Liver (tissue), 9 donors: Measurements from ENCODE around the gene SAT2. TPM values are rescaled to one million over a fixed set of nuclear protein-coding genes. Genes with fewer than 3 reads are reported as not detected.

Experiments used
- DNase-seq: peaks from one replicate; pipeline ENCODE4 v3.0.0-alpha.2; 2017; ENCODE audit warnings: low spot score
- H3K27ac ChIP-seq, 2 donors: one replicate each; pipeline ENCODE4 v1.7.0; 2013; ENCODE audit warnings: inconsistent platforms in 2 of 2, low read length in 2 of 2, control low read depth in 1 of 2, low read depth in 1 of 2, mild to moderate bottlenecking in 1 of 2
- H3K27me3 ChIP-seq, 4 donors: one replicate each; pipeline versions ENCODE4 v1.6.1 to v1.7.0; 2013; ENCODE audit warnings: low read length in 3 of 4, inconsistent platforms in 1 of 4, mild to moderate bottlenecking in 1 of 4, moderate library complexity in 1 of 4; ENCODE audit not compliant: control insufficient read depth in 4 of 4, insufficient read depth in 4 of 4
- H3K36me3 ChIP-seq, 4 donors: one replicate each; pipeline versions ENCODE4 v1.6.1 to v1.7.0; 2013; ENCODE audit warnings: low read length in 3 of 4, mild to moderate bottlenecking in 3 of 4, low read depth in 1 of 4, moderate library complexity in 1 of 4; ENCODE audit not compliant: control insufficient read depth in 4 of 4, insufficient read depth in 3 of 4
- H3K4me1 ChIP-seq, 4 donors: one replicate each; pipeline versions ENCODE4 v1.6.1 to v1.7.0; 2013; ENCODE audit warnings: low read length in 3 of 4, mild to moderate bottlenecking in 3 of 4, moderate library complexity in 1 of 4; ENCODE audit not compliant: control insufficient read depth in 4 of 4, insufficient read depth in 4 of 4
- H3K4me3 ChIP-seq, 3 donors: one replicate each; pipeline versions ENCODE4 v1.6.1 to v1.7.0; 2013; ENCODE audit warnings: low read length in 3 of 3, control low read depth in 1 of 3, low read depth in 1 of 3, mild to moderate bottlenecking in 1 of 3
- H3K9ac ChIP-seq, 2 donors: one replicate each; pipeline ENCODE4 v1.7.0; 2013; ENCODE audit warnings: low read length in 2 of 2, mild to moderate bottlenecking in 2 of 2, moderate library complexity in 2 of 2, control low read depth in 1 of 2, low read depth in 1 of 2
- H3K9me3 ChIP-seq, 4 donors: one replicate each; pipeline versions ENCODE4 v1.6.1 to v1.7.0; 2013; ENCODE audit warnings: low read length in 3 of 4; ENCODE audit not compliant: control insufficient read depth in 4 of 4
- EGR1 ChIP-seq, 2 donors: IDR thresholded peaks; 2 replicates each; pipeline ENCODE4 v1.6.1; 2016 to 2018; ENCODE audit warnings: antibody characterized with exemption in 2 of 2, low read depth in 2 of 2
- FOXA1 ChIP-seq: IDR thresholded peaks from 2 replicates; pipeline ENCODE4 v1.6.1; 2016; ENCODE audit warnings: antibody characterized with exemption
- FOXA2 ChIP-seq: IDR thresholded peaks from 2 replicates; pipeline ENCODE4 v1.6.1; 2016; ENCODE audit warnings: antibody characterized with exemption
- GABPA ChIP-seq, 2 donors: IDR thresholded peaks in 1 of 2; conservative IDR thresholded peaks in 1 of 2; 2 replicates each; pipeline ENCODE4 v1.6.1; 2016; ENCODE audit warnings: antibody characterized with exemption in 2 of 2, mild to moderate bottlenecking in 1 of 2, moderate library complexity in 1 of 2
- HNF4A ChIP-seq, 2 donors: conservative IDR thresholded peaks; 2 replicates each; pipeline ENCODE4 v1.6.1; 2016; ENCODE audit warnings: antibody characterized with exemption in 2 of 2, mild to moderate bottlenecking in 2 of 2
- HNF4G ChIP-seq: IDR thresholded peaks from 2 replicates; pipeline ENCODE4 v1.6.1; 2016; ENCODE audit warnings: antibody characterized with exemption
- NR2F2 ChIP-seq: IDR thresholded peaks from 2 replicates; pipeline ENCODE4 v1.6.1; 2016; ENCODE audit warnings: antibody characterized with exemption
- RAD21 ChIP-seq, 2 donors: IDR thresholded peaks; 2 replicates each; pipeline ENCODE4 v1.6.1; 2016; ENCODE audit warnings: antibody characterized with exemption in 2 of 2, mild to moderate bottlenecking in 2 of 2
- RXRA ChIP-seq, 2 donors: IDR thresholded peaks; 2 replicates each; pipeline ENCODE4 v1.6.1; 2017 to 2018; ENCODE audit warnings: antibody characterized with exemption in 2 of 2, mild to moderate bottlenecking in 1 of 2
- SP1 ChIP-seq: IDR thresholded peaks from 2 replicates; pipeline ENCODE4 v1.6.1; 2018; ENCODE audit warnings: antibody characterized with exemption, mild to moderate bottlenecking
- YY1 ChIP-seq: IDR thresholded peaks from 2 replicates; pipeline ENCODE4 v1.6.1; 2016; ENCODE audit warnings: antibody characterized with exemption, mild to moderate bottlenecking
- WGBS: extraction: QIAGEN DNeasy Blood & Tissue Kit; methylation state at CpG from one replicate; pipeline ENCODE4 v1.1.7; 2013; 5-methylcytosine and 5-hydroxymethylcytosine counted together
- polyA plus RNA-seq, 2 donors: library from polyadenylated mRNA; stranded (reverse) in 1 of 2; unstranded in 1 of 2; fragments of 200-250 nt in 1 of 2; fragments of >200 nt in 1 of 2; fragmentation: Nextera tagmentation in 1 of 2; extraction: Ambion mirVana in 1 of 2; gene quantifications; one replicate each; pipeline versions ENCODE4 v1.2.1 to v1.2.3, GENCODE V29; 2013 to 2015
- total RNA-seq, 2 donors: library from RNA; depleted of rRNA; stranded (reverse); fragments of >200 nt; gene quantifications; one replicate each; pipeline ENCODE4 v1.2.3, GENCODE V29; 2014
- TF ChIP-seq, protein P1 (sequence below): IDR thresholded peaks from 2 replicates; pipeline ENCODE4 v1.6.1; 2016; ENCODE audit warnings: antibody characterized with exemption
- TF ChIP-seq, protein P2 (sequence below): fragments of 150-350 bp; IDR thresholded peaks from 2 replicates; pipeline ENCODE4 v1.5.1; 2017; ENCODE audit warnings: improper control_type of control experiment, low read depth, low read length; ENCODE audit not compliant: missing input control
- TF ChIP-seq, protein P3 (sequence below): IDR thresholded peaks from 2 replicates; pipeline ENCODE4 v1.6.1; 2016; ENCODE audit warnings: antibody characterized with exemption, mild to moderate bottlenecking
- TF ChIP-seq, protein P4 (sequence below): IDR thresholded peaks from 2 replicates; pipeline ENCODE4 v1.6.1; 2016; ENCODE audit warnings: antibody characterized with exemption
- donor health status: healthy.
- donor health status: healthy.
- donor health status: healthy.
- donor health status: healthy.
- donor health status: healthy.

The SAT2 gene
- total and polyA plus RNA-seq, 4 donors, result 25.9 to 181 (median 106) TPM

DNA sequence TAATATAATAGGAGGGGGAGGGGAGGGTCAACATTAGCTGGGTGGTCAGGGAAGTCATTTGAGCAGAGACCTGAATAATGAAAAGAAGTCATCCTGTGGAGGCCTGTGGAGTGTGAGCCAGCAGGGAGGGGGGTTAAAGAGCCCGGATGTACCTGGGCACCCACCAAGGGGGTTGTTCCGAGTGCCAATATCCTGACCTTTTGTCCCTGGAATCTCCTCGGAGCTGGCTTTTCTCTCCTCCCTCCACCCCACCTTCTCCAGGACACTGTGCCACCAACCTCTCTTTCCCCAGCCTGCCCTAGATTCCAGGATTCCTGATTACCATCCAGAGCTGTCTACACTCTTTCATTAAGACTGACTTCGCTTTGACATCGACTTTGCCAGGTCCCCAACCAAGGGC lies 8.5 kb upstream of the SAT2 start:
- no peaks in the 10 kb centered on the region for H3K36me3 ChIP-seq
- WGBS, result 70% methylated on average over 5 of the region's 5 CpGs
- H3K4me1 ChIP-seq, result peaks cover 8 to 22% (median 21%) of the 10 kb centered on the region in 4 donors
- H3K9me3 ChIP-seq, result no peaks in the 10 kb centered on the region
- H3K27ac ChIP-seq, result no peak overlapping the region
- DNase-seq, result no peak
- H3K4me3 ChIP-seq, result no peak overlapping the region
- H3K27me3 ChIP-seq, result no peaks in the 10 kb centered on the region
- no peak overlapping the region for H3K9ac ChIP-seq
- TF ChIP-seq, protein P1, sequence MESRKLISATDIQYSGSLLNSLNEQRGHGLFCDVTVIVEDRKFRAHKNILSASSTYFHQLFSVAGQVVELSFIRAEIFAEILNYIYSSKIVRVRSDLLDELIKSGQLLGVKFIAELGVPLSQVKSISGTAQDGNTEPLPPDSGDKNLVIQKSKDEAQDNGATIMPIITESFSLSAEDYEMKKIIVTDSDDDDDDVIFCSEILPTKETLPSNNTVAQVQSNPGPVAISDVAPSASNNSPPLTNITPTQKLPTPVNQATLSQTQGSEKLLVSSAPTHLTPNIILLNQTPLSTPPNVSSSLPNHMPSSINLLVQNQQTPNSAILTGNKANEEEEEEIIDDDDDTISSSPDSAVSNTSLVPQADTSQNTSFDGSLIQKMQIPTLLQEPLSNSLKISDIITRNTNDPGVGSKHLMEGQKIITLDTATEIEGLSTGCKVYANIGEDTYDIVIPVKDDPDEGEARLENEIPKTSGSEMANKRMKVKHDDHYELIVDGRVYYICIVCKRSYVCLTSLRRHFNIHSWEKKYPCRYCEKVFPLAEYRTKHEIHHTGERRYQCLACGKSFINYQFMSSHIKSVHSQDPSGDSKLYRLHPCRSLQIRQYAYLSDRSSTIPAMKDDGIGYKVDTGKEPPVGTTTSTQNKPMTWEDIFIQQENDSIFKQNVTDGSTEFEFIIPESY, result no peak
- no peak for TF ChIP-seq YY1
- TF ChIP-seq RAD21 (IDR thresholded peaks at IDR 0.05), result no peak
- TF ChIP-seq RXRA (IDR thresholded peaks at IDR 0.05), result no peak
- no peak for TF ChIP-seq FOXA2
- no peak for TF ChIP-seq EGR1 (IDR thresholded peaks at IDR 0.05; ENCODE audit: low read depth in 2 of 2)
- TF ChIP-seq, protein P2, sequence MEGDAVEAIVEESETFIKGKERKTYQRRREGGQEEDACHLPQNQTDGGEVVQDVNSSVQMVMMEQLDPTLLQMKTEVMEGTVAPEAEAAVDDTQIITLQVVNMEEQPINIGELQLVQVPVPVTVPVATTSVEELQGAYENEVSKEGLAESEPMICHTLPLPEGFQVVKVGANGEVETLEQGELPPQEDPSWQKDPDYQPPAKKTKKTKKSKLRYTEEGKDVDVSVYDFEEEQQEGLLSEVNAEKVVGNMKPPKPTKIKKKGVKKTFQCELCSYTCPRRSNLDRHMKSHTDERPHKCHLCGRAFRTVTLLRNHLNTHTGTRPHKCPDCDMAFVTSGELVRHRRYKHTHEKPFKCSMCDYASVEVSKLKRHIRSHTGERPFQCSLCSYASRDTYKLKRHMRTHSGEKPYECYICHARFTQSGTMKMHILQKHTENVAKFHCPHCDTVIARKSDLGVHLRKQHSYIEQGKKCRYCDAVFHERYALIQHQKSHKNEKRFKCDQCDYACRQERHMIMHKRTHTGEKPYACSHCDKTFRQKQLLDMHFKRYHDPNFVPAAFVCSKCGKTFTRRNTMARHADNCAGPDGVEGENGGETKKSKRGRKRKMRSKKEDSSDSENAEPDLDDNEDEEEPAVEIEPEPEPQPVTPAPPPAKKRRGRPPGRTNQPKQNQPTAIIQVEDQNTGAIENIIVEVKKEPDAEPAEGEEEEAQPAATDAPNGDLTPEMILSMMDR, result no peak
- no peak for TF ChIP-seq HNF4G
- TF ChIP-seq, protein P3, sequence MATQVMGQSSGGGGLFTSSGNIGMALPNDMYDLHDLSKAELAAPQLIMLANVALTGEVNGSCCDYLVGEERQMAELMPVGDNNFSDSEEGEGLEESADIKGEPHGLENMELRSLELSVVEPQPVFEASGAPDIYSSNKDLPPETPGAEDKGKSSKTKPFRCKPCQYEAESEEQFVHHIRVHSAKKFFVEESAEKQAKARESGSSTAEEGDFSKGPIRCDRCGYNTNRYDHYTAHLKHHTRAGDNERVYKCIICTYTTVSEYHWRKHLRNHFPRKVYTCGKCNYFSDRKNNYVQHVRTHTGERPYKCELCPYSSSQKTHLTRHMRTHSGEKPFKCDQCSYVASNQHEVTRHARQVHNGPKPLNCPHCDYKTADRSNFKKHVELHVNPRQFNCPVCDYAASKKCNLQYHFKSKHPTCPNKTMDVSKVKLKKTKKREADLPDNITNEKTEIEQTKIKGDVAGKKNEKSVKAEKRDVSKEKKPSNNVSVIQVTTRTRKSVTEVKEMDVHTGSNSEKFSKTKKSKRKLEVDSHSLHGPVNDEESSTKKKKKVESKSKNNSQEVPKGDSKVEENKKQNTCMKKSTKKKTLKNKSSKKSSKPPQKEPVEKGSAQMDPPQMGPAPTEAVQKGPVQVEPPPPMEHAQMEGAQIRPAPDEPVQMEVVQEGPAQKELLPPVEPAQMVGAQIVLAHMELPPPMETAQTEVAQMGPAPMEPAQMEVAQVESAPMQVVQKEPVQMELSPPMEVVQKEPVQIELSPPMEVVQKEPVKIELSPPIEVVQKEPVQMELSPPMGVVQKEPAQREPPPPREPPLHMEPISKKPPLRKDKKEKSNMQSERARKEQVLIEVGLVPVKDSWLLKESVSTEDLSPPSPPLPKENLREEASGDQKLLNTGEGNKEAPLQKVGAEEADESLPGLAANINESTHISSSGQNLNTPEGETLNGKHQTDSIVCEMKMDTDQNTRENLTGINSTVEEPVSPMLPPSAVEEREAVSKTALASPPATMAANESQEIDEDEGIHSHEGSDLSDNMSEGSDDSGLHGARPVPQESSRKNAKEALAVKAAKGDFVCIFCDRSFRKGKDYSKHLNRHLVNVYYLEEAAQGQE, result no peak
- no peak for TF ChIP-seq NR2F2
- TF ChIP-seq, protein P4, sequence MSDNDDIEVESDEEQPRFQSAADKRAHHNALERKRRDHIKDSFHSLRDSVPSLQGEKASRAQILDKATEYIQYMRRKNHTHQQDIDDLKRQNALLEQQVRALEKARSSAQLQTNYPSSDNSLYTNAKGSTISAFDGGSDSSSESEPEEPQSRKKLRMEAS, result no peak
- TF ChIP-seq SP1, result no peak
- no peak for TF ChIP-seq GABPA (IDR thresholded peaks at IDR 0.05 in 1 of 2, conservative IDR thresholded peaks at IDR 0.05 in 1 of 2)
- TF ChIP-seq FOXA1, result no peak

DNA sequence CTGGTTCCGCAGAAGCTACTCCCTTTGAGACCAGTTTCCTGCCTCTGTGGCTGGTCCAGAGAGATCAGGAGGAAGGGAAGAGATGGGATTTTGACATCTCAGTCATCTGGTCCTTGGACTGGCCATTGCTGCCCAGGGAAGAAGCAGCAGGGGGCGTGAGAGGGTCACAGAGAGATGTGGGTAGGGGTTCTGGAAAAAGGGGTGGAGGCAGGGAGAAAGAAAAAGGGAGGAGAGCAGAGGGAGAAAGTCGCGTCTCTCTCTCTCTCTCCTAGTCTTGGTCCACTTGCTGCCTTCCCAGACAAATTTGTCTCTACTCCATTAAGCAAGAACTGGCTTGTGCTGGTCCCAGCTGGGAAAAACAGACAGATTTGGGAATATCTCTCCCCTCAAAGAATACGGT lies 6.8 kb upstream of the SAT2 start:
- WGBS, result 54% methylated on average over 5 of the region's 5 CpGs
- Histone ChIP-seq H3K9ac (no peak overlapping the region), H3K36me3 (no peaks in the 10 kb centered on the region), H3K4me1 (peaks cover 15 to 40% (median 34%) of the 10 kb centered on the region in 4 donors), H3K9me3 (no peaks in the 10 kb centered on the region), H3K27ac (no peak overlapping the region), H3K4me3 (no peak overlapping the region), H3K27me3 (no peaks in the 10 kb centered on the region)
- TF ChIP-seq RAD21 (IDR thresholded peaks at IDR 0.05) (peak; percentile 68 to 82), HNF4G (no peak), YY1 (no peak), HNF4A (conservative IDR thresholded peaks at IDR 0.05) (peak in 1 of 2 donors; percentile 23)
- TF ChIP-seq, protein P2, result peak; percentile 53
- peak; percentile 72 for DNase-seq
